Heart right ventricle (tissue), 16 donors: ENCODE measurements around the gene COL13A1. TPM values are rescaled to one million over a fixed set of nuclear protein-coding genes. Genes with fewer than 3 reads are reported as not detected.

ENCODE experiments used
- ATAC-seq, 8 donors: fragments of 200-7000 bp; cut with Tn5 transposase; one replicate each; pipeline ENCODE4 v1.9.1; 2020; ENCODE audit warnings: mild to moderate bottlenecking in 8 of 8, moderate library complexity in 8 of 8, moderate number of reproducible peaks in 1 of 8
- DNase-seq, 2 donors: peaks; one replicate each; pipeline ENCODE4 v3.0.0-alpha.2; 2020
- H3K27ac ChIP-seq, 10 donors: fragments of 200-600 bp; sonication (generic) in 2 of 10; one replicate each; pipeline versions ENCODE4 v1.5.0 to v1.8.0; 2020 to 2022; ENCODE audit warnings: mild to moderate bottlenecking in 3 of 10
- H3K27me3 ChIP-seq, 7 donors: fragments of 200-600 bp; one replicate each; pipeline ENCODE4 v1.8.0; 2021 to 2022; ENCODE audit warnings: mild to moderate bottlenecking in 2 of 7
- H3K36me3 ChIP-seq, 9 donors: fragments of 200-600 bp; sonication (generic) in 1 of 9; one replicate each; pipeline versions ENCODE4 v1.5.0 to v1.8.0; 2020 to 2022; ENCODE audit warnings: mild to moderate bottlenecking in 2 of 9
- H3K4me1 ChIP-seq, 9 donors: fragments of 200-600 bp; sonication (generic) in 1 of 9; one replicate each; pipeline versions ENCODE4 v1.5.0 to v1.8.0; 2020 to 2022; ENCODE audit warnings: mild to moderate bottlenecking in 4 of 9
- H3K4me3 ChIP-seq, 10 donors: fragments of 200-600 bp; sonication (generic) in 2 of 10; one replicate each; pipeline versions ENCODE4 v1.5.0 to v1.8.0; 2020 to 2022; ENCODE audit warnings: mild to moderate bottlenecking in 7 of 10, moderate library complexity in 2 of 10
- H3K9me3 ChIP-seq, 11 donors: fragments of 200-600 bp in 10 of 11; sonication (generic) in 2 of 11; one replicate each; pipeline versions ENCODE4 v1.5.0 to v1.8.0; 2013 to 2022; ENCODE audit warnings: mild to moderate bottlenecking in 2 of 11, control low read depth in 1 of 11, moderate library complexity in 1 of 11
- WGBS, 2 donors: extraction: QIAGEN DNeasy Blood & Tissue Kit; methylation state at CpG; one replicate each; pipeline ENCODE4 v1.1.7; 2013; ENCODE audit warnings: inconsistent platforms in 1 of 2; 5-methylcytosine and 5-hydroxymethylcytosine counted together
- intact Hi-C, 10 donors: fragments of 100-400 bp; cut with DNase I; formaldehyde crosslinking; loops; one replicate each; pipeline versions ENCODE4 v1.11.1 to v1.14.2; 2022
- polyA plus RNA-seq, 2 donors: library from polyadenylated mRNA; stranded (reverse); fragments of 200-250 nt; gene quantifications; one replicate each; pipeline ENCODE4 v1.2.3, GENCODE V29; 2013
- total RNA-seq, 10 donors: library from RNA; stranded (reverse); fragmentation: NEBNext Ultra II Directional in 3 of 10; extraction: Animal tissue kit (Norgen Biotek cat#: 25700) in 3 of 10; gene quantifications; one replicate each; pipeline versions ENCODE4 v1.2.1 to v1.2.4, GENCODE V29; 2021 to 2023
- TF ChIP-seq, protein P1 (sequence below), 9 donors: fragments of 200-600 bp; sonication (generic) in 2 of 9; IDR thresholded peaks; one replicate each; pipeline versions ENCODE4 v1.5.0 to v1.8.0; 2021 to 2022; ENCODE audit warnings: antibody characterized with exemption in 9 of 9, mild to moderate bottlenecking in 5 of 9, moderate library complexity in 1 of 9
- donor health status: Arrhythmogenic right ventricular cardiomyopathy.
- donor health status: ischemic (EF 13 %, LVEDD 7.1; RV severe dilation, severe dysfunction).
- donor health status: healthy with polysubstance abuse.
- donor health status: DM: no; HTN: yes; CAD: no.
- donor health status: DM: no; HTN: no; CAD: no.
- donor health status: ischemic (EF 25% LVEDD 6.9; RV normal size, moderate dysfunction).
- donor health status: ischemic (EF 25% LVEDD 5.7; RV mildly dilated, moderate dysfunction).
- donor health status: healthy.
- donor health status: DM: yes; HTN: yes; CAD: no.
- donor health status: Ischemic cardiomyopathy.
- donor health status: ischemic (EF 35%, LVEDD 5.7; RV mildly dilated, moderate dysfunction).
- donor health status: nonischemic (EF 11% LVEDD 7.7; RV severe dilation, severe dysfunction).
- donor health status: DM: yes; HTN: yes; CAD: no.
- donor health status: PGD.
- donor health status: ischemic (EF 29% LVEDD 5.4; RV normal size, mild dysfunction).
- donor health status: nonischemic (EF 23%, LVEDD 6.1; RV moderate dilation, normal function).

Gene COL13A1
- total and polyA plus RNA-seq, 12 donors = 0.70 to 6.8 (median 2.7) TPM

DNA sequence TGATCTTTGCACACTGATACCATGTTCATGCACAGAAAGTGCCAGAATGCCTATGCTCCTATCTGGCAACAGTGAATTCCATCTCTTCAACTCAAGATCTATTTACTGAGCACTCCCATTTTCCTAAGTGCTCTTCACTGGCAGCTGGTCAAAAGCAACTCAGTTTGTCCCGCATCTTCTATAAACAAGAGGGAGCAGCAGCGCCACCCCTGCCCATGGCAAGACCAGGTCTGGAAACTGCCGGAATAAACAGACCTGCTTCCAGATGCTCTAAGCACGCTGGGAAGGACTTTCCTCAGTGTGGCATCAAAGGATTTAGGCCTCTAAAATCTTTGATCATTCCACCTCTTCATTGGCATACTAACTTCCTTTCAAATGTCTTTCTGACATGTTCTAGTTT, 146.6 kb downstream of the COL13A1 start:
- DNase-seq (no peak), ATAC-seq (no peak)
- Histone ChIP-seq H3K27ac (no peak overlapping the region), H3K9me3 (no peaks in the 10 kb centered on the region), H3K4me1 (peaks cover 0 to 6% (median 0%) of the 10 kb centered on the region in 9 donors), H3K4me3 (no peak overlapping the region), H3K36me3 (no peaks in the 10 kb centered on the region), H3K27me3 (no peaks in the 10 kb centered on the region)
- intact Hi-C loops = no loop called here
- TF ChIP-seq, protein P1, sequence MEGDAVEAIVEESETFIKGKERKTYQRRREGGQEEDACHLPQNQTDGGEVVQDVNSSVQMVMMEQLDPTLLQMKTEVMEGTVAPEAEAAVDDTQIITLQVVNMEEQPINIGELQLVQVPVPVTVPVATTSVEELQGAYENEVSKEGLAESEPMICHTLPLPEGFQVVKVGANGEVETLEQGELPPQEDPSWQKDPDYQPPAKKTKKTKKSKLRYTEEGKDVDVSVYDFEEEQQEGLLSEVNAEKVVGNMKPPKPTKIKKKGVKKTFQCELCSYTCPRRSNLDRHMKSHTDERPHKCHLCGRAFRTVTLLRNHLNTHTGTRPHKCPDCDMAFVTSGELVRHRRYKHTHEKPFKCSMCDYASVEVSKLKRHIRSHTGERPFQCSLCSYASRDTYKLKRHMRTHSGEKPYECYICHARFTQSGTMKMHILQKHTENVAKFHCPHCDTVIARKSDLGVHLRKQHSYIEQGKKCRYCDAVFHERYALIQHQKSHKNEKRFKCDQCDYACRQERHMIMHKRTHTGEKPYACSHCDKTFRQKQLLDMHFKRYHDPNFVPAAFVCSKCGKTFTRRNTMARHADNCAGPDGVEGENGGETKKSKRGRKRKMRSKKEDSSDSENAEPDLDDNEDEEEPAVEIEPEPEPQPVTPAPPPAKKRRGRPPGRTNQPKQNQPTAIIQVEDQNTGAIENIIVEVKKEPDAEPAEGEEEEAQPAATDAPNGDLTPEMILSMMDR (IDR thresholded peaks at IDR 0.05) = no peak
- WGBS, 2 donors = 87 to 93% methylated on average over 4 of the region's 4 CpGs

DNA sequence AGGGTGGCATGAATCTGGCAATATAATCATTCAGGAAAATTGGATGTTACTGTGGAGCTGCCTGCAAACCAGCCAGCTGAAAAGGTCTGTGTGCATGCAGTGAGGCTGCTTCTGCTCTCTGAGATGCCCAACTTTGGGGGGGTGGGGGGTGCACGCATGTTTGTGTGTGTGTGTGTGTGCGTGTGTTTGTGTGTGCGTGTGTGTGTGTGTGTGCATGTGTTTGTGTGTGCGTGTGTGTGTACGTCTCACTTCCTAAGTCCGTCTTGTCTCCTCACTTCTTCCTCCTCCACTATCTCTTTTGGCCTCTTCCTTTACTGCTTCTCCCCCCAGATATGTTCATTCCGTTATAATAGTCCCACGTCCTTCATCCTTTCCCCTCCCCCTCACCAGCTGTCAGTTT, 148.1 kb downstream of the COL13A1 start:
- Histone ChIP-seq H3K4me3 (no peak overlapping the region), H3K4me1 (peaks cover 0 to 3% (median 0%) of the 10 kb centered on the region in 9 donors), H3K36me3 (no peaks in the 10 kb centered on the region), H3K9me3 (no peaks in the 10 kb centered on the region), H3K27ac (no peak overlapping the region), H3K27me3 (no peaks in the 10 kb centered on the region)
- intact Hi-C loops = no loop called here
- 72 to 80% methylated on average over 8 of the region's 8 CpGs for WGBS, 2 donors
- TF ChIP-seq, protein P1 (IDR thresholded peaks at IDR 0.05) = no peak
- DNase-seq (no peak), ATAC-seq (no peak)

DNA sequence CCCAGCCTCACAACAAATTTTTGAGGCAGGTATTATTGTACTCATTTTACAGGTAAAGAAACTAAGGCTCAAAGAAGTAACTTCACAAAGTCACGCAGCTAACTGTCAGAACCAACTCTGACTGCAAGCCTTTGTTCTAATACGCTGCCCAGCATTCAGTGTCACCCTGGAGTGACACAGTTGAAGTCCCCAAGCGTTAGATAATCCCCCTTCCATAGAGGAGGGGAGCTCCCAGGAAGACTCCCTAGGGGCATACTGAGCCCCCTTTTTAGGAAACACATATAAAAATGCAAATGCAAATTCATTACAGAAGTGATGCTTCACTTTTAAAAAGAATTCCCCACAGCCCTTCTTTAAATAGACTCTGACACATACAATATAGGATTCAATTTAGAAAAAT, 150.0 kb downstream of the COL13A1 start:
- 87 to 92% methylated on average over 3 of the region's 3 CpGs for WGBS, 2 donors
- no peaks in the 10 kb centered on the region for H3K4me1 ChIP-seq

DNA sequence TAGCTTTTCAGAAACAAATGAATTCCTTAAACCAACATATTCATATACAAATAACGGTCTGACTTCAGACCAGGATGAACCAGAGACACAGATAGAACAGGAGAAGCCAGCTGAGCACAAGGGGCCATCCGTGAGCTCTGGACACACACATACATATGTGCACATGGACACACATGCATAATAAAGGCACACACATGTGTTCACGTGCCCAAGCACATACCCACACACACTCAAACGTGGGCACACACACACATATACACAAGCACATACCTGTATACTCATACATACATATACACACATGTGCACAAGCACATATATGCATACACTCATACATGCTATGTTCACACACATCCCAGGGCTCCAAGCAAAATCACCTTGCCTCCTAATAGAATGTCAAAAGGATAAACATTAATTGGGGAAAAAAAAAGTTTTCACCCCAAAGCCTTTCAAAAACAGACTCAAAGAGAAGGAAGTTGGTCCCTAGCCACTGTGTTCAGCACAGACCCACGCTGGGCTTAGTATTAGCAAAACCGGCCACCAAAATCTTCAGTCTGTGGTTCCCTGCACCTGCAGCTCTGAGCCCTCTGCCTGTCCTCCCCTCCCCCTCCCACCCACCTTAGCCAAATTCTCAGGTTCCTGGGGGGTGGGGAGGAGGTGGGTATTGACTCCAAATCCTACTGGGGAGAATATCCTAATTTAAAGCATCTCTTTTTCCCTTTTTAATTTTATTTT, 150.5 kb downstream of the COL13A1 start:
- ATAC-seq (no peak), DNase-seq (no peak)
- WGBS, 2 donors = 67 to 72% methylated on average over 6 of the region's 6 CpGs
- H3K27ac ChIP-seq = no peak overlapping the region
- no peaks in the 10 kb centered on the region for H3K9me3 ChIP-seq
- intact Hi-C loops = no loop called here
- H3K4me3 ChIP-seq = no peak overlapping the region
- H3K36me3 ChIP-seq = no peaks in the 10 kb centered on the region
- TF ChIP-seq, protein P1 (IDR thresholded peaks at IDR 0.05) = no peak
- no peaks in the 10 kb centered on the region for H3K27me3 ChIP-seq
- no peaks in the 10 kb centered on the region for H3K4me1 ChIP-seq

More for the DNA sequence above, 150.0 kb downstream of the COL13A1 start:
- Histone ChIP-seq H3K36me3 (no peaks in the 10 kb centered on the region), H3K4me3 (no peak overlapping the region), H3K9me3 (no peaks in the 10 kb centered on the region), H3K27me3 (no peaks in the 10 kb centered on the region), H3K27ac (no peak overlapping the region)
- DNase-seq = no peak
- intact Hi-C loops = no loop called here
- ATAC-seq = no peak
- TF ChIP-seq, protein P1 (IDR thresholded peaks at IDR 0.05) = no peak
